ENCODE data around the gene BDKRB2.

DNA sequence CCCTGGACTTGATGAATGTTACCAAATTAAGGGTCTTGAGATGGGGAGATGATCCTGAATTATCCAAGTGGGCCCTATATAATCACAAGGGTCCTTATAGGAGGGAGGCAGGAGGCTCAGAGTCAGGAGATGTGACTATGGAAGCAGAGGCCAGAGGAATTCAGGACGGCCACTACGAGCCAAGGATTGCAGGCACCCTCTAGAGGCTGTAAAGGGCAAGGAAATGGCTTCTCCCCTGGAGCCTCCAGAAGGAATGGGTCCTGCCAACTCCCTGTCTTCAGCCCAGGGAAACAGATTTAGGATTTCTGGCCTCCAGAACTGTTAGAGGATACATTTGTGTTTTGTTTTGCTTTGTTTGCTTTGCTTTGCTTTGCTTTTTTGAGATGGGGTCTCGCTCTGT lies 60.2 kb downstream of the BDKRB2 start:
- no peak for TF ChIP-seq FOXM1 (IDR thresholded peaks at IDR 0.05; ENCODE audit: borderline replicate concordance)
- no peak for TF ChIP-seq FOXA1 (IDR thresholded peaks at IDR 0.05)
- TF ChIP-seq FOXK2 (IDR thresholded peaks at IDR 0.05), result no peak
- TF ChIP-seq BHLHE40 (IDR thresholded peaks at IDR 0.05; ENCODE audit: borderline replicate concordance), result no peak
- TF ChIP-seq L3MBTL2 (conservative IDR thresholded peaks at IDR 0.05), result no peak
- TF ChIP-seq ELF4 (IDR thresholded peaks at IDR 0.05), result no peak
- TF ChIP-seq, protein P1, sequence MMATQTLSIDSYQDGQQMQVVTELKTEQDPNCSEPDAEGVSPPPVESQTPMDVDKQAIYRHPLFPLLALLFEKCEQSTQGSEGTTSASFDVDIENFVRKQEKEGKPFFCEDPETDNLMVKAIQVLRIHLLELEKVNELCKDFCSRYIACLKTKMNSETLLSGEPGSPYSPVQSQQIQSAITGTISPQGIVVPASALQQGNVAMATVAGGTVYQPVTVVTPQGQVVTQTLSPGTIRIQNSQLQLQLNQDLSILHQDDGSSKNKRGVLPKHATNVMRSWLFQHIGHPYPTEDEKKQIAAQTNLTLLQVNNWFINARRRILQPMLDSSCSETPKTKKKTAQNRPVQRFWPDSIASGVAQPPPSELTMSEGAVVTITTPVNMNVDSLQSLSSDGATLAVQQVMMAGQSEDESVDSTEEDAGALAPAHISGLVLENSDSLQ (IDR thresholded peaks at IDR 0.05), result no peak
- TF ChIP-seq LEF1 (IDR thresholded peaks at IDR 0.05; ENCODE audit: borderline replicate concordance), result no peak
- TF ChIP-seq SUZ12 (IDR thresholded peaks at IDR 0.05), result no peak

Data from HEK293T (cell line).